Fibroblast of pulmonary artery (primary cell): ENCODE results near the gene CBFB.

Experiments used
- DNase-seq: peaks from one replicate; pipeline ENCODE4 v3.0.0-alpha.2; 2010; ENCODE audit warnings: low read depth
- H3K4me3 ChIP-seq: replicated peaks from 2 replicates; pipeline ENCODE4 v1.5.1; 2011; ENCODE audit warnings: low read depth, mild to moderate bottlenecking, control low read depth, low read length, moderate library complexity
- TF ChIP-seq, protein P1 (sequence below): IDR thresholded peaks from 2 replicates; pipeline ENCODE4 v1.5.1; 2011; ENCODE audit warnings: mild to moderate bottlenecking, control low read depth, low read length, inconsistent platforms; ENCODE audit errors: missing control alignments

CBFB gene

GRCh38 chr16:67104845-67105244 is 75.9 kb downstream of the CBFB start:
- TF ChIP-seq, protein P1, sequence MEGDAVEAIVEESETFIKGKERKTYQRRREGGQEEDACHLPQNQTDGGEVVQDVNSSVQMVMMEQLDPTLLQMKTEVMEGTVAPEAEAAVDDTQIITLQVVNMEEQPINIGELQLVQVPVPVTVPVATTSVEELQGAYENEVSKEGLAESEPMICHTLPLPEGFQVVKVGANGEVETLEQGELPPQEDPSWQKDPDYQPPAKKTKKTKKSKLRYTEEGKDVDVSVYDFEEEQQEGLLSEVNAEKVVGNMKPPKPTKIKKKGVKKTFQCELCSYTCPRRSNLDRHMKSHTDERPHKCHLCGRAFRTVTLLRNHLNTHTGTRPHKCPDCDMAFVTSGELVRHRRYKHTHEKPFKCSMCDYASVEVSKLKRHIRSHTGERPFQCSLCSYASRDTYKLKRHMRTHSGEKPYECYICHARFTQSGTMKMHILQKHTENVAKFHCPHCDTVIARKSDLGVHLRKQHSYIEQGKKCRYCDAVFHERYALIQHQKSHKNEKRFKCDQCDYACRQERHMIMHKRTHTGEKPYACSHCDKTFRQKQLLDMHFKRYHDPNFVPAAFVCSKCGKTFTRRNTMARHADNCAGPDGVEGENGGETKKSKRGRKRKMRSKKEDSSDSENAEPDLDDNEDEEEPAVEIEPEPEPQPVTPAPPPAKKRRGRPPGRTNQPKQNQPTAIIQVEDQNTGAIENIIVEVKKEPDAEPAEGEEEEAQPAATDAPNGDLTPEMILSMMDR, result no peak
- DNase-seq, result no peak
- no peak overlapping the region for H3K4me3 ChIP-seq

DNA sequence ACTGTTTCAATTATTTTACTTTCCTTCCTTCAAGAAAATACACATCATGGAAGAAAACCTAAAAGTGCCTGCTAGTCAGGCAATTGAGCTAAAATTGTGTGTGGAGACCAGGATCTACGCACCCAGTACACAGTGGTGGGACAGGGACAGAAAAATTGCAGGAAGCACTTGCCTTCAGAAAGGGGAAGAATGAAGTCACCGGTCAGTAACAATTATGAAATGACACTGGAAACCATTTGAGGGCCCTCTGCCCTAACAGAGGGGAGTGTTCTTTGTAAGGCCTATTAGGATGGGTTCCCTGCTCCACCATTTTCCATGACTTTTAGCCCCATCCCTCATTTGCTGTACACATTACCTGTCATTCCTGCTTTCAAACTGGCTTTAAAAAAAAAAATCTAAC is 76.3 kb downstream of the CBFB start:
- no peak for DNase-seq
- TF ChIP-seq, protein P1, result no peak
- no peak overlapping the region for H3K4me3 ChIP-seq

DNA sequence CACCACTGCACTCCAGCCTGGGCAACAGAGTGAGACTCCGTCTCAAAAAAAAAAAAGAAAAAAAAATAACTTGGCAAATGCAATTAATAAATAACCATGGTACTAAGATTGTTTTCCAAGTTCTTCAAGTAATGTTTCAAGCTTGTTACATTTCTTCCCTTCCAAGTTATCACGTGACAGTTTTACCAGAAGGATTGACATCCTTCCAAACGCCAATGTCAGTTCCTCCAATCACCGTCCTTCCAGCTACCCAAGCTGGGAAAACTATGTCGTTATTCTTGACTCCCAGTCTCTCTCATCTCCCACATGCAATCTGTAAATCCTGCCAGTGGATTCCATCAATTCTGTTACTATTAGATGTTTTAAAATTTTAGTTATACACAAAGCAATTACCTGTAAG is 76.9 kb downstream of the CBFB start:
- TF ChIP-seq, protein P1, result no peak
- no peak overlapping the region for H3K4me3 ChIP-seq
- no peak for DNase-seq

DNA sequence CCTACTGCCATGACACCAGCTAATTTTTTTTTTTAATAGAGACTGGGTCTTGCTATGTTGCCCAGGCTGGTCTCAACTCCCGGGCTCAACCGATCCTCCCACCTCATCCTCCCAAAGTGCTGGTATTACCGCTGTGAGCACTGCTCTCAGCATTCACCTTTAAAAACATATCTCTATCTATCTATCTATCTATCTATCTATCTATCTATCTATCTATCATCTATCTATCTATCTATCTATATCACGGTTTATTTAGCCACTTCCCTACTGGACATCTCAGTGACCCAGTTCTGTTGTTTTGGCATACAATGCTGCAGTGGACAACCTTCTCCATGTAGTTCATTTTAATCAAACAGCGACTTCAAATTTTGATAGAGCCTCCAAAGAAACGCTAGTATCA is 79.5 kb downstream of the CBFB start:
- TF ChIP-seq, protein P1, result no peak
- DNase-seq, result no peak
- H3K4me3 ChIP-seq, result no peak overlapping the region

GRCh38 chr16:67108931-67109406 is 80.0 kb downstream of the CBFB start:
- DNase-seq, result no peak
- TF ChIP-seq, protein P1, result no peak

GRCh38 chr16:67109407-67110135 is 80.6 kb downstream of the CBFB start, which contains the start of gene PHAF1:
Gene PHAF1, plus strand, starts transcription at chr16:67109941. Its CDS starts 235 bp downstream, at chr16:67110176.
- TF ChIP-seq, protein P1, result no peak
- DNase-seq, result peak; percentile 92
- H3K4me3 ChIP-seq, result peak within 1 kb of the TSS; percentile 95

More at GRCh38 chr16:67108931-67109406, 80.0 kb downstream of the CBFB start:
- H3K4me3 ChIP-seq, result peak overlapping the region; percentile 95
